ENCODE measurements around the gene TMEFF1.

TMEFF1 gene

GRCh38 chr9:100578610-100579009 is 105.7 kb downstream of the TMEFF1 start:
- ATAC-seq = no peak

GRCh38 chr9:100579665-100580064 is 106.7 kb downstream of the TMEFF1 start:
- no peak for ATAC-seq
- TF ChIP-seq PATZ1 (CRISPR knock-in tag; IDR thresholded peaks at IDR 0.05; ENCODE audit: borderline replicate concordance) (no peak), ESRRG (CRISPR knock-in tag; IDR thresholded peaks at IDR 0.05) (no peak), OSR1 (CRISPR knock-in tag; IDR thresholded peaks at IDR 0.05) (no peak), ZNF70 (CRISPR knock-in tag; IDR thresholded peaks at IDR 0.05) (no peak), GLIS3 (CRISPR knock-in tag; IDR thresholded peaks at IDR 0.05) (no peak), ARNTL (CRISPR knock-in tag; IDR thresholded peaks at IDR 0.05; ENCODE audit: borderline replicate concordance, low read depth) (no peak), ZFP3 (CRISPR knock-in tag; IDR thresholded peaks at IDR 0.05) (no peak), SNAI2 (CRISPR knock-in tag; IDR thresholded peaks at IDR 0.05) (no peak), RARB (CRISPR knock-in tag; IDR thresholded peaks at IDR 0.05) (no peak), BACH2 (CRISPR knock-in tag; IDR thresholded peaks at IDR 0.05; ENCODE audit: borderline replicate concordance) (no peak), CSDC2 (CRISPR knock-in tag; IDR thresholded peaks at IDR 0.05) (no peak), ZNF565 (CRISPR knock-in tag; conservative IDR thresholded peaks at IDR 0.05; ENCODE audit: low read depth) (no peak)

More at GRCh38 chr9:100578610-100579009, 105.7 kb downstream of the TMEFF1 start:
- TF ChIP-seq TCF4 (CRISPR knock-in tag; IDR thresholded peaks at IDR 0.05; ENCODE audit: borderline replicate concordance) (no peak), SNAI2 (CRISPR knock-in tag; IDR thresholded peaks at IDR 0.05) (no peak), GLIS3 (CRISPR knock-in tag; IDR thresholded peaks at IDR 0.05) (no peak), POU6F1 (CRISPR knock-in tag; IDR thresholded peaks at IDR 0.05; ENCODE audit: borderline replicate concordance, low read depth) (no peak)

- TF ChIP-seq TOX (CRISPR knock-in tag; IDR thresholded peaks at IDR 0.05; ENCODE audit: borderline replicate concordance) (no peak), ISL1 (CRISPR knock-in tag; IDR thresholded peaks at IDR 0.05) (peak; percentile 26; the same call in 1 of the 2 replicates)
- no peak for ATAC-seq
Measured at GRCh38 chr9:100580257-100580656, 107.3 kb downstream of the TMEFF1 start.

GRCh38 chr9:100581081-100581480 is 108.1 kb downstream of the TMEFF1 start:
- TF ChIP-seq ESRRG (CRISPR knock-in tag; IDR thresholded peaks at IDR 0.05) (no peak), BACH2 (CRISPR knock-in tag; IDR thresholded peaks at IDR 0.05; ENCODE audit: borderline replicate concordance) (no peak), PATZ1 (CRISPR knock-in tag; IDR thresholded peaks at IDR 0.05; ENCODE audit: borderline replicate concordance) (no peak), POU6F1 (CRISPR knock-in tag; IDR thresholded peaks at IDR 0.05; ENCODE audit: borderline replicate concordance, low read depth) (no peak), ISL1 (CRISPR knock-in tag; IDR thresholded peaks at IDR 0.05) (no peak), OSR1 (CRISPR knock-in tag; IDR thresholded peaks at IDR 0.05) (no peak), RARB (CRISPR knock-in tag; IDR thresholded peaks at IDR 0.05) (no peak), PPARA (CRISPR knock-in tag; IDR thresholded peaks at IDR 0.05; ENCODE audit: borderline replicate concordance) (no peak), CREB5 (CRISPR knock-in tag; IDR thresholded peaks at IDR 0.05; ENCODE audit: low read depth) (no peak), ZC3H10 (CRISPR knock-in tag; IDR thresholded peaks at IDR 0.05) (no peak), ZFP3 (CRISPR knock-in tag; IDR thresholded peaks at IDR 0.05) (no peak), ARNTL (CRISPR knock-in tag; IDR thresholded peaks at IDR 0.05; ENCODE audit: borderline replicate concordance, low read depth) (no peak), ZNF70 (CRISPR knock-in tag; IDR thresholded peaks at IDR 0.05) (no peak), TSHZ2 (CRISPR knock-in tag; IDR thresholded peaks at IDR 0.05) (no peak), ZFP30 (CRISPR knock-in tag; IDR thresholded peaks at IDR 0.05) (no peak), ZNF565 (CRISPR knock-in tag; conservative IDR thresholded peaks at IDR 0.05; ENCODE audit: low read depth) (no peak), ZNF8 (CRISPR knock-in tag; IDR thresholded peaks at IDR 0.05) (no peak)
- no peak for ATAC-seq

Measured in SK-N-SH treated with all-trans-retinoic acid at 6 μM for 48 hours (cell line).